H1 (cell line): ENCODE measurements around the gene ABITRAM.

Source experiments
- ATF2 ChIP-seq: IDR thresholded peaks from 2 replicates; pipeline ENCODE4 v1.6.1; 2012; ENCODE audit warnings: low read length, inconsistent platforms
- CTCF ChIP-seq, 3 experiments: IDR thresholded peaks; 1 replicate in 2 of 3; 2 replicates in 1 of 3; pipeline versions ENCODE4 v1.5.1 to v1.6.1; 2011; ENCODE audit warnings: low read length in 3 of 3, mild to moderate bottlenecking in 3 of 3, inconsistent platforms in 2 of 3, low read depth in 1 of 3, moderate library complexity in 1 of 3; ENCODE audit not compliant: insufficient read depth in 1 of 3; ENCODE audit errors: control extremely low read depth in 1 of 3
- EP300 ChIP-seq, 2 experiments: IDR thresholded peaks; 1 replicate in 1 of 2; 2 replicates in 1 of 2; pipeline ENCODE4 v1.6.1; 2011 to 2012; ENCODE audit warnings: low read depth in 2 of 2, low read length in 2 of 2, mild to moderate bottlenecking in 2 of 2, borderline replicate concordance in 1 of 2, inconsistent platforms in 1 of 2, moderate library complexity in 1 of 2
- GABPA ChIP-seq: IDR thresholded peaks from 2 replicates; pipeline ENCODE4 v1.6.1; 2011; ENCODE audit warnings: mild to moderate bottlenecking, low read length, moderate library complexity, borderline replicate concordance; ENCODE audit not compliant: insufficient read depth
- JUND ChIP-seq: IDR thresholded peaks from 2 replicates; pipeline ENCODE4 v1.6.1; 2011; ENCODE audit warnings: mild to moderate bottlenecking, improper control_type of control experiment, low read length
- MAX ChIP-seq: IDR thresholded peaks from 2 replicates; pipeline ENCODE4 v1.6.1; 2012; ENCODE audit warnings: inconsistent platforms
- POLR2A ChIP-seq, 2 experiments: IDR thresholded peaks; 1 replicate in 1 of 2; 2 replicates in 1 of 2; pipeline ENCODE4 v1.6.1; 2011; ENCODE audit warnings: low read depth in 2 of 2, low read length in 2 of 2, mild to moderate bottlenecking in 2 of 2; ENCODE audit errors: control extremely low read depth in 1 of 2
- RAD21 ChIP-seq, 2 experiments: IDR thresholded peaks in 1 of 2; conservative IDR thresholded peaks in 1 of 2; 2 replicates each; pipeline ENCODE4 v1.6.1; 2011; ENCODE audit warnings: low read depth in 2 of 2, low read length in 2 of 2, improper control_type of control experiment in 1 of 2, inconsistent platforms in 1 of 2, mild to moderate bottlenecking in 1 of 2, moderate library complexity in 1 of 2
- RFX5 ChIP-seq: IDR thresholded peaks from 2 replicates; pipeline ENCODE4 v1.6.1; 2011; ENCODE audit warnings: low read depth, low read length, improper control_type of control experiment, borderline replicate concordance
- SIX5 ChIP-seq: IDR thresholded peaks from 2 replicates; pipeline ENCODE4 v1.6.1; 2011; ENCODE audit warnings: mild to moderate bottlenecking, low read depth, low read length
- TAF1 ChIP-seq: IDR thresholded peaks from 2 replicates; pipeline ENCODE4 v1.6.1; 2011; ENCODE audit warnings: mild to moderate bottlenecking, low read depth, low read length
- USF2 ChIP-seq: IDR thresholded peaks from 2 replicates; pipeline ENCODE4 v1.6.1; 2011; ENCODE audit warnings: low read length, improper control_type of control experiment
- ZNF274 ChIP-seq: IDR thresholded peaks from 2 replicates; pipeline ENCODE4 v1.7.0; 2012; ENCODE audit warnings: low read length, borderline replicate concordance; ENCODE audit errors: extremely low read depth

GRCh38 chr9:108956022-108956630, 21.9 kb downstream of the ABITRAM start:
- TF ChIP-seq ZNF274, result no peak
- TF ChIP-seq MAX, result no peak
- TF ChIP-seq CTCF (IDR thresholded peaks at IDR 0.05; ENCODE audit: control extremely low read depth in 1 of 3, insufficient read depth in 1 of 3, low read depth in 1 of 3, low read length in 3 of 3), result no peak
- TF ChIP-seq POLR2A (IDR thresholded peaks at IDR 0.05; ENCODE audit: control extremely low read depth in 1 of 2, low read depth in 2 of 2, low read length in 2 of 2), result no peak
- no peak for TF ChIP-seq EP300 (IDR thresholded peaks at IDR 0.05; ENCODE audit: borderline replicate concordance in 1 of 2, low read depth in 2 of 2, low read length in 2 of 2)
- TF ChIP-seq TAF1, result no peak
- TF ChIP-seq RAD21 (IDR thresholded peaks at IDR 0.05 in 1 of 2, conservative IDR thresholded peaks at IDR 0.05 in 1 of 2; ENCODE audit: low read depth in 2 of 2, low read length in 2 of 2), result no peak
- TF ChIP-seq USF2, result no peak
- no peak for TF ChIP-seq RFX5
- no peak for TF ChIP-seq JUND
- no peak for TF ChIP-seq SIX5
- TF ChIP-seq ATF2, result no peak
- TF ChIP-seq GABPA, result no peak
